Activated naive CD4-positive, alpha-beta T cell treated with anti-CD3 and anti-CD28 coated beads, Interleukin-2, amount 50 U/mL, for 24 hours (primary cell): ENCODE results near the gene ELFN2.

Experiments used
- H3K27ac Mint-ChIP-seq: one replicate; pipeline ENCODE4 v1.8.0; 2021; ENCODE audit warnings: mild to moderate bottlenecking, mixed read lengths
- H3K27me3 Mint-ChIP-seq: one replicate; pipeline ENCODE4 v1.8.0; 2021; ENCODE audit warnings: mixed read lengths
- H3K36me3 Mint-ChIP-seq: one replicate; pipeline ENCODE4 v1.8.0; 2021; ENCODE audit warnings: mixed read lengths
- H3K4me1 Mint-ChIP-seq: one replicate; pipeline ENCODE4 v1.8.0; 2021; ENCODE audit warnings: mixed read lengths
- H3K4me3 Mint-ChIP-seq: one replicate; pipeline ENCODE4 v1.8.0; 2021; ENCODE audit warnings: mild to moderate bottlenecking, mixed read lengths
- H3K9me3 Mint-ChIP-seq: one replicate; pipeline ENCODE4 v1.8.0; 2021; ENCODE audit warnings: mixed read lengths

Gene ELFN2

DNA sequence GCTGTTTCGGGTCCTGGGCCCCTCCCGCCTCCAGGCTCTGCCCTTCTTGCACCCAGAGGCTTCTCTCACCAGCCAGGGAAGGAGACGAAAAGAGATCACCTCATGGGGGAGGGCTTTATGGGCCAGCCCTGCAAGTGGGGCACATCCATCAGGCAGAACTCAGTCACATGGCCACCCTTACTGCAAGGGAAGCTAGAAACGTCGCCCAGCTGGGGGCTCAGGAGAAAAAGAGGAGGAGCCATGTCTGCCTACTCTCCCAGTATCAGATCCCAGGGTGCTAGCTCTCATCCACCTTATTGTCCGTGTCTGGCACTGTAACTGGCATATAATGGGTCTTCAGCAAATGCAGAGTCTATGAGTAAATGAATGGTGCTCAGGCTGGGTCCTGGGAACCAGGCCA lies 34.7 kb upstream of the ELFN2 start:
- peaks cover 9% of the 10 kb centered on the region for H3K4me1 Mint-ChIP-seq
- no peaks in the 10 kb centered on the region for H3K9me3 Mint-ChIP-seq
- H3K4me3 Mint-ChIP-seq, result no peak overlapping the region
- H3K27ac Mint-ChIP-seq, result no peak overlapping the region
- H3K36me3 Mint-ChIP-seq, result peaks cover 7% of the 10 kb centered on the region
- no peaks in the 10 kb centered on the region for H3K27me3 Mint-ChIP-seq

- Mint-ChIP-seq H3K27ac (no peak overlapping the region), H3K27me3 (no peaks in the 10 kb centered on the region), H3K36me3 (peaks cover 6% of the 10 kb centered on the region), H3K4me1 (peaks cover 9% of the 10 kb centered on the region), H3K9me3 (no peaks in the 10 kb centered on the region), H3K4me3 (no peak overlapping the region)
Measured at GRCh38 chr22:37460684-37461083, 33.4 kb upstream of the ELFN2 start.

GRCh38 chr22:37459206-37459605 lies 31.9 kb upstream of the ELFN2 start:
- no peak overlapping the region for H3K27ac Mint-ChIP-seq
- H3K27me3 Mint-ChIP-seq, result no peaks in the 10 kb centered on the region
- peaks cover 3% of the 10 kb centered on the region for H3K4me1 Mint-ChIP-seq

DNA sequence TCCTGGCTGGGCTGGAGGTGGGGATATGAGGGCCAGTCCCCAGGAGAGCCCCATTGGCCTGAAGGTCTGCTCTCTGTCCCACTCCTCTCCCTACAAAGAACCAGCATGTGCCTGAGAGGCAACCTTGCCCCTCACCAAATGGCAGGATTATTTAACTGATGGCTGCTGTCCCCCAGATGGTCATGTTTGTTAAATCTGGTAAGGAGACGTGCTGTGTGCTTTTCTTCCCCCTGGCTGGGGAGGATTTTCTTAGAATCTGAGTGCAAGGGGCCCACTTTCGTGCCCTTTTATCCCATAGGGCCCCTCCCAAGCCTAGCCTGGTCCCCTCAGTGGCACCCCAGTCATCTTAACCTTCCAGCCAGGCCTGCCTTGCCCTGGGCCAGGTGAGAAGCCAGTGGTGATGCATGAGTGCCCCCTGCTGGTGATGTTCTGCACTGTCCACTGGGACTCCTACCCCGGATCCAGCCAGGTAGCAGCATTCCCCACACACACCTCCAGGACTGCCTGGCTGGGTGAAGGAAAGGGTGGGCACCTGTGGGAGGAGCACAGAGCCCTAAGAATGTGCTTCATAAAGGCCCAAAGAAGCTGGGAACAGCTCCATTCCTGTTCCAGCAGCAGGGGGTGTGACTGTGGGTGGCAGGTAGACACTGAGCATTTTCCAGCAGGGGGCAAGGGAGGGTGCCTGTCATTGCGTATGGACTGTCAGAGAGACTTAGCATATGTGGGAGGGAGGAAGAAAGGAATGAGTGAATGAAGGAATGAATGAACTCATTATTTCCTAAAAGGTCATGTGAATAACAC lies 30.0 kb upstream of the ELFN2 start:
- Mint-ChIP-seq H3K4me1 (peaks cover 3% of the 10 kb centered on the region), H3K27ac (no peak overlapping the region), H3K36me3 (peaks cover 6% of the 10 kb centered on the region), H3K27me3 (no peaks in the 10 kb centered on the region), H3K9me3 (no peaks in the 10 kb centered on the region), H3K4me3 (no peak overlapping the region)

More at GRCh38 chr22:37459206-37459605, 31.9 kb upstream of the ELFN2 start:
- Mint-ChIP-seq H3K4me3 (no peak overlapping the region), H3K9me3 (no peaks in the 10 kb centered on the region), H3K36me3 (peaks cover 6% of the 10 kb centered on the region)

GRCh38 chr22:37456346-37456745 lies 29.1 kb upstream of the ELFN2 start:
- Mint-ChIP-seq H3K4me1 (peaks cover 3% of the 10 kb centered on the region), H3K36me3 (peaks cover 5% of the 10 kb centered on the region), H3K27ac (no peak overlapping the region), H3K4me3 (no peak overlapping the region), H3K9me3 (no peaks in the 10 kb centered on the region), H3K27me3 (no peaks in the 10 kb centered on the region)

- Mint-ChIP-seq H3K27me3 (no peaks in the 10 kb centered on the region), H3K9me3 (no peaks in the 10 kb centered on the region), H3K4me1 (peaks cover 4% of the 10 kb centered on the region), H3K4me3 (no peak overlapping the region), H3K36me3 (peaks cover 5% of the 10 kb centered on the region), H3K27ac (no peak overlapping the region)
Measured at GRCh38 chr22:37455896-37456295, 28.6 kb upstream of the ELFN2 start.

DNA sequence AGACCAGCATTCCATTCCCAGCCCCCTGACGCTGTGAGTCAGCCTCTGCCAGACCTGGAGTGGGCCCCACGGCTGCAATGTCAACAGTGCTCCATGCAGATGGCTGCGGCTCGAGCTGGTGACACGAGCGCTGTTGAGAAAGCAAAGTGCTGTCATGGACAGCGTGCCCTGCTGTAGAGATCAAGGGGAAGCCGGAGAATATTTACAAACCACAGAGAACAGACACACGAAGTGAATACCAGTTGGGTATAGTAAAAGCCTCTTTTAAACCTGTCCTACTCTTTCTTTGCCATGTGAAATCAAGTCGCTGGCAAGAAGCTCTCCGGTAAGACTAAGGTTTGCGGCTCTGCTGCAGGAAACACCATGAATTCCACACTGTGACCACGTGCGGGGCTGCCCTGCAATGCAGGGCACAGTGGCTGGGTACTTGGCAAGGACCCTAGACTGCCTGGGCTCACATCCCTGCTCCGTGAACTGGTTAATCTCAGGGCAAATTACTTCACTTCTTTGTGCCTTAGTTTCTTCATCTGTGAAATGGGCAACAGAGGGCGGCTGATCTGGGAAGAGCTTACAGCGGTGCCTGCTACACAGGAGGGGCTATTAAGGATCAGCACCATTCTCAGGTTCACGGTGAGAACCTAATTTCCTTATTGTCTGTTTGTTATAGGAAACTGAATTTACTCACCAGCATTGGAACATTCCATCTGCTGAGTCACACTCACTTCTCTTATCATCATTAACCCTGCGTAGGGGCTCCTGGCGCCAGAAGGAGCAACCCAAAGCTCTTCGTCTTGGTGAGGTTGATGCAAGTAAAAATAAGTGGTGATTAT lies 27.8 kb upstream of the ELFN2 start:
- Mint-ChIP-seq H3K4me3 (no peak overlapping the region), H3K4me1 (peaks cover 12% of the 10 kb centered on the region), H3K27ac (no peak overlapping the region), H3K9me3 (no peaks in the 10 kb centered on the region), H3K36me3 (no peaks in the 10 kb centered on the region), H3K27me3 (no peaks in the 10 kb centered on the region)

GRCh38 chr22:37453696-37454095 lies 26.4 kb upstream of the ELFN2 start:
- H3K36me3 Mint-ChIP-seq, result no peaks in the 10 kb centered on the region
- no peak overlapping the region for H3K4me3 Mint-ChIP-seq
- H3K27me3 Mint-ChIP-seq, result no peaks in the 10 kb centered on the region
- no peaks in the 10 kb centered on the region for H3K9me3 Mint-ChIP-seq
- H3K4me1 Mint-ChIP-seq, result peaks cover 13% of the 10 kb centered on the region
- H3K27ac Mint-ChIP-seq, result no peak overlapping the region

- Mint-ChIP-seq H3K9me3 (no peaks in the 10 kb centered on the region), H3K4me3 (no peak overlapping the region), H3K4me1 (peaks cover 10% of the 10 kb centered on the region), H3K36me3 (no peaks in the 10 kb centered on the region), H3K27me3 (no peaks in the 10 kb centered on the region), H3K27ac (no peak overlapping the region)
Measured at GRCh38 chr22:37451218-37451617, 23.9 kb upstream of the ELFN2 start.

DNA sequence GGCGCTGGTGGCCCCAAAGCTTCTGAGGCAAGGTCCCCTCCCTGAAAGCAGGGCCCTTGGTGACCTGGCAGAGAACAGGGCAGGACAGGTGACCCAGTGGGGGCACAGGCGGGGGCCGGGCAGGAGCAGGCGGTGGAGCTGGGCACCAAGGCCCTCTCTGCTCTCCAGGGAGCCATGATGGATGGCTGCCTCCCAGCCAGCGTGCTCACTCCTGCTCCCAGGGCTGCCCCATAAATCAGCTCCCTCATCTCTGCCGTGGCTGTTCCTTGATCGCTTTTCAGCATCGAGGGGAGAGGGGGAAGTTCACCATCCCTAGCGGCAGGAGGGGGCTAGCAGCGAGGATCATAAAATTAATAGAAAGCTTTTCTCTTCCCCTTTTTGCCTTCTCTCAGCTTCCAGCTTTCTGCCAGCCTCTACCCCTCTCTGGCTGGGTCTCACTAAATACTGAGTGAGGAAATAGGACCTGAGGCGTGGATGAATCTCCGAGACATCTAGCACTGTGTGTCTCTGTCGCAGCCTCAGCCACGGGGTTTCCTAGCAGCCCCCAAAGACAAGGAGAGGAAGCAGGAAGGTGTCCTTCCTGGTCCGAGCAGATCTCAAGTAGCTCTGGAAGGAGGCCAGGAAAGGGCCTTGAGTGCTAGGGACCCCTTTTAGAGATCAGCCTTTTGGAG lies 22.2 kb upstream of the ELFN2 start:
- Mint-ChIP-seq H3K4me3 (no peak overlapping the region), H3K9me3 (no peaks in the 10 kb centered on the region), H3K27me3 (no peaks in the 10 kb centered on the region), H3K36me3 (no peaks in the 10 kb centered on the region), H3K27ac (no peak overlapping the region), H3K4me1 (peaks cover 10% of the 10 kb centered on the region)

GRCh38 chr22:37448516-37449127 lies 21.3 kb upstream of the ELFN2 start:
- no peaks in the 10 kb centered on the region for H3K9me3 Mint-ChIP-seq
- H3K4me1 Mint-ChIP-seq, result peaks cover 10% of the 10 kb centered on the region
- H3K27ac Mint-ChIP-seq, result no peak overlapping the region
- no peaks in the 10 kb centered on the region for H3K27me3 Mint-ChIP-seq
- no peak overlapping the region for H3K4me3 Mint-ChIP-seq
- H3K36me3 Mint-ChIP-seq, result no peaks in the 10 kb centered on the region

GRCh38 chr22:37445501-37445900 lies 18.2 kb upstream of the ELFN2 start:
- Mint-ChIP-seq H3K4me1 (peaks cover 5% of the 10 kb centered on the region), H3K9me3 (no peaks in the 10 kb centered on the region), H3K27ac (no peak overlapping the region), H3K4me3 (no peak overlapping the region), H3K36me3 (no peaks in the 10 kb centered on the region), H3K27me3 (no peaks in the 10 kb centered on the region)

- H3K36me3 Mint-ChIP-seq, result peaks cover 2% of the 10 kb centered on the region
- H3K4me1 Mint-ChIP-seq, result no peaks in the 10 kb centered on the region
- H3K9me3 Mint-ChIP-seq, result no peaks in the 10 kb centered on the region
- H3K4me3 Mint-ChIP-seq, result no peak overlapping the region
- H3K27me3 Mint-ChIP-seq, result no peaks in the 10 kb centered on the region
- no peak overlapping the region for H3K27ac Mint-ChIP-seq
Measured at GRCh38 chr22:37443977-37444376, 16.7 kb upstream of the ELFN2 start.

DNA sequence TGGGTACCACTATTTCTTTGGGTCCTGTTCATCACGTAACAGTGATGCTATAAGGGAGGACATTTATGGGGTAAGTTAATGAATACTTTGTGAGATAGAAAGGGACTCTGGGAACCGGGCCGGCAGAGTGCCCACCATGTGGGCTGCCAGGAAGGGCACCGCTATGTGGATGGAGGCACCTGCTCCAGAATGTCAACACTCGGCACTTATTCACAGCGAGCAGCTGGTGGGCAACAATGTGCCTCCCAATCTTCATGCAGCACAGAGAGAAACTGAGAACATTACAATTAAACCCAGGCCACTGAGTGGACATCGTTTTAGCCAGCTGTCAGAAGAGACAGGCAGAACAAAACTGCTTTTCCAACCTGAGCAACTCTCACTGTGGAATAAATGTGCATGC lies 15.8 kb upstream of the ELFN2 start:
- Mint-ChIP-seq H3K36me3 (peaks cover 2% of the 10 kb centered on the region), H3K27ac (peak overlapping the region; percentile 30), H3K9me3 (no peaks in the 10 kb centered on the region), H3K27me3 (no peaks in the 10 kb centered on the region), H3K4me1 (no peaks in the 10 kb centered on the region), H3K4me3 (no peak overlapping the region)

DNA sequence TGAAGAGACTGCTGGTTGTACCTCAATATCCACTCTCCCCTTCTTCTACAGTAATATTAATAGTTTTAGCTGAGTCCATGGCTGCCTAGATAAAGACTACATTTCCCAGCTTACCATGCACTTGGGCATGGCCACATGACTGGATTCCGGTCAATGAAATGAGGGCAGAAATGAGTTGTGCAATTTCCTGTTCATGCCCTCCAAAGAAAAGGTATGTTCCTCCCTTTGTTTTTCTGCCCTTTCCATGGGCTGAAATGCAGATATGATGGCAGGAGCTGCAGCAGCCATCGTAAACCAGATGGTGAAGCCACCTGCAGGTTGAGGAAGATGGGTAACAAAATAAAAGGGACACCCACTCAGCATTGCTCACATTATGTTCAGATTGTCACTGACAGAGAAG lies 15.3 kb upstream of the ELFN2 start:
- H3K4me3 Mint-ChIP-seq, result no peak overlapping the region
- H3K9me3 Mint-ChIP-seq, result no peaks in the 10 kb centered on the region
- no peaks in the 10 kb centered on the region for H3K27me3 Mint-ChIP-seq
- H3K36me3 Mint-ChIP-seq, result peaks cover 2% of the 10 kb centered on the region
- no peak overlapping the region for H3K27ac Mint-ChIP-seq
- H3K4me1 Mint-ChIP-seq, result no peaks in the 10 kb centered on the region
